HG02642 (cell line): ENCODE results near the gene SDK1.

Experiments
- ATAC-seq: cut with Tn5 transposase; IDR thresholded peaks from one replicate; pipeline ENCODE4 v1.9.1; 2021; ENCODE audit warnings: mild to moderate bottlenecking; ENCODE audit not compliant: unreplicated experiment, poor library complexity

The SDK1 gene

GRCh38 chr7:3892686-3893085 is 591.6 kb downstream of the SDK1 start:
- no peak for ATAC-seq

- no peak for ATAC-seq
These were observed 592.2 kb downstream of the SDK1 start for GRCh38 chr7:3893151-3893788.

- ATAC-seq = no peak
These were observed 592.7 kb downstream of the SDK1 start for GRCh38 chr7:3893789-3894153.

GRCh38 chr7:3895341-3896116 is 594.5 kb downstream of the SDK1 start:
- ATAC-seq = no peak

- ATAC-seq = no peak
These were observed 595.2 kb downstream of the SDK1 start for GRCh38 chr7:3896169-3896765.

- no peak for ATAC-seq
These were observed 596.6 kb downstream of the SDK1 start for GRCh38 chr7:3897430-3898372.

- no peak for ATAC-seq
These were observed 598.5 kb downstream of the SDK1 start for GRCh38 chr7:3899559-3899991.

GRCh38 chr7:3908153-3908552 is 607.1 kb downstream of the SDK1 start:
- ATAC-seq = no peak

- ATAC-seq = no peak
These were observed 608.1 kb downstream of the SDK1 start for GRCh38 chr7:3909128-3909527.

- no peak for ATAC-seq
These were observed 609.0 kb downstream of the SDK1 start for GRCh38 chr7:3910054-3910453.

- ATAC-seq = no peak
These were observed 610.6 kb downstream of the SDK1 start for GRCh38 chr7:3911685-3912084.

- ATAC-seq = no peak
These were observed 611.2 kb downstream of the SDK1 start for GRCh38 chr7:3912291-3912690.

- ATAC-seq = no peak
These were observed 613.2 kb downstream of the SDK1 start for GRCh38 chr7:3914051-3914775.

- no peak for ATAC-seq
These were observed 614.4 kb downstream of the SDK1 start for GRCh38 chr7:3915337-3915878.

GRCh38 chr7:3916146-3916545 is 615.1 kb downstream of the SDK1 start:
- no peak for ATAC-seq

- no peak for ATAC-seq
These were observed 616.4 kb downstream of the SDK1 start for GRCh38 chr7:3917436-3917835.

- no peak for ATAC-seq
These were observed 617.5 kb downstream of the SDK1 start for GRCh38 chr7:3918576-3918975.

- ATAC-seq = no peak
These were observed 621.2 kb downstream of the SDK1 start for GRCh38 chr7:3922175-3922635.

GRCh38 chr7:3923307-3923918 is 622.4 kb downstream of the SDK1 start:
- ATAC-seq = no peak
